ENCODE results near the gene CSTA.

- TF ChIP-seq RAD21 (IDR thresholded peaks at IDR 0.05; ENCODE audit: low read depth) (no peak), NFIC (IDR thresholded peaks at IDR 0.05) (no peak), EP300 (IDR thresholded peaks at IDR 0.05; ENCODE audit: borderline replicate concordance) (no peak), CREB1 (IDR thresholded peaks at IDR 0.05; ENCODE audit: low read depth) (no peak), CEBPB (IDR thresholded peaks at IDR 0.05) (no peak)
These were observed 28.2 kb downstream of the CSTA start for GRCh38 chr3:122353215-122353614.

Data from Ishikawa (cell line).